HG02588 (cell line): ENCODE measurements around the gene THAP10.
"Not testable (repeated sequence)": the region's sequence is repeated elsewhere in the genome, so short reads cannot be mapped to it uniquely, and the experiment has no call there.

Source experiments
- ATAC-seq: cut with Tn5 transposase; IDR thresholded peaks from one replicate; pipeline ENCODE4 v1.9.1; 2021; ENCODE audit warnings: mild to moderate bottlenecking, moderate library complexity; ENCODE audit not compliant: unreplicated experiment

THAP10 gene

GRCh38 chr15:70879401-70879800 is 12.8 kb downstream of the THAP10 start:
- ATAC-seq = no peak

- ATAC-seq = no peak
These were observed 15.6 kb downstream of the THAP10 start for GRCh38 chr15:70876683-70877082.

- ATAC-seq = no peak
These were observed 16.2 kb downstream of the THAP10 start for GRCh38 chr15:70876011-70876410.

- no peak for ATAC-seq
These were observed 17.0 kb downstream of the THAP10 start for GRCh38 chr15:70875001-70875782.

- no peak for ATAC-seq
These were observed 18.8 kb downstream of the THAP10 start for GRCh38 chr15:70873232-70874054.

GRCh38 chr15:70871490-70871889 is 20.7 kb downstream of the THAP10 start:
- ATAC-seq = not testable (repeated sequence)

- no peak for ATAC-seq
These were observed 22.2 kb downstream of the THAP10 start for GRCh38 chr15:70870051-70870450.

GRCh38 chr15:70869346-70869745 is 22.9 kb downstream of the THAP10 start:
- ATAC-seq = no peak

GRCh38 chr15:70867911-70868467 is 24.2 kb downstream of the THAP10 start:
- no peak for ATAC-seq

GRCh38 chr15:70866982-70867641 is 25.1 kb downstream of the THAP10 start:
- ATAC-seq = no peak

- no peak for ATAC-seq
These were observed 28.6 kb downstream of the THAP10 start for GRCh38 chr15:70863450-70864218.

GRCh38 chr15:70859998-70860397 is 32.2 kb downstream of the THAP10 start:
- no peak for ATAC-seq

- no peak for ATAC-seq
These were observed 32.8 kb downstream of the THAP10 start for GRCh38 chr15:70859322-70859908.

- not testable (repeated sequence) for ATAC-seq
These were observed 33.5 kb downstream of the THAP10 start for GRCh38 chr15:70858614-70859321.

GRCh38 chr15:70857562-70858285 is 34.5 kb downstream of the THAP10 start:
- no peak for ATAC-seq

GRCh38 chr15:70856884-70857561 is 35.2 kb downstream of the THAP10 start:
- ATAC-seq = no peak

- no peak for ATAC-seq
These were observed 35.9 kb downstream of the THAP10 start for GRCh38 chr15:70856177-70856883.

- ATAC-seq = no peak
These were observed 36.5 kb downstream of the THAP10 start for GRCh38 chr15:70855764-70856163.
